Effector memory CD8-positive, alpha-beta T cell (primary cell): Measurements from ENCODE around the gene HNRNPC.
"Not testable (repeated sequence)": the region's sequence is repeated elsewhere in the genome, so short reads cannot be mapped to it uniquely, and the experiment has no call there.

ENCODE experiments used
- ATAC-seq: fragments of 150-1000 bp; cut with Tn5 transposase; replicated peaks from 2 replicates; pipeline ENCODE4 v1.10.0; 2021; ENCODE audit warnings: mild to moderate bottlenecking, moderate library complexity
- DNase-seq, 3 experiments: peaks; one replicate each; pipeline ENCODE4 v3.0.0; 2021
- H3K27ac Mint-ChIP-seq, 2 donors: one replicate each; pipeline ENCODE4 v1.8.0; 2022; ENCODE audit warnings: mild to moderate bottlenecking in 2 of 2, mixed read lengths in 2 of 2, moderate library complexity in 2 of 2
- H3K27me3 Mint-ChIP-seq, 2 donors: one replicate each; pipeline ENCODE4 v1.8.0; 2022; ENCODE audit warnings: mixed read lengths in 2 of 2
- H3K36me3 Mint-ChIP-seq: one replicate; pipeline ENCODE4 v1.8.0; 2022; ENCODE audit warnings: mild to moderate bottlenecking, moderate library complexity, mixed read lengths; ENCODE audit not compliant: insufficient read depth
- H3K4me1 Mint-ChIP-seq, 2 donors: one replicate each; pipeline ENCODE4 v1.8.0; 2022; ENCODE audit warnings: low read depth in 2 of 2, mixed read lengths in 2 of 2
- H3K4me3 Mint-ChIP-seq, 2 donors: one replicate each; pipeline ENCODE4 v1.8.0; 2022; ENCODE audit warnings: mild to moderate bottlenecking in 2 of 2, mixed read lengths in 2 of 2, moderate library complexity in 2 of 2
- H3K9me3 Mint-ChIP-seq, 2 donors: one replicate each; pipeline ENCODE4 v1.8.0; 2022; ENCODE audit warnings: mixed read lengths in 2 of 2

Gene HNRNPC

DNA sequence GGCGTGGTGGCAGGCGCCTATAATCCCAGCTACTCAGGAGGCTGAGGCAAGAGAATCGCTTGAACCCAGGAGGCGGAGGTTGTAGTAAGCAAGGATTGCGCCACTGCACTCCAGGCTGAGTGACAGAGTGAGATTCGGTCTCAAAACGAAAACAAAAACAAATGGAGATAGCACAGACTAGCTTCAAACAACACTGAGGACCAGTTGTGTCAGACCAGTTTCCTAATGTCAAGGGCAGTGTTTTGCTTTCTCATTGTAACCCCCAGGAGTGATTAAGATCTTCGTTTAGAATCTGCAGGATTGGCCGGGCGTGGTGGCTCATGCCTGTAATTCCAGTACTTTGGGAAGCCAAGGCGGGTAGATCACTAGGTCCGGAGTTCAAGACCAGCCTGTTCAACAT, 29.1 kb upstream of the HNRNPC start:
- DNase-seq (no peak), ATAC-seq (no peak)
- peaks cover 4% of the 10 kb centered on the region for H3K36me3 Mint-ChIP-seq
- no peak overlapping the region for H3K27ac Mint-ChIP-seq
- peaks cover 0 to 6% of the 10 kb centered on the region in 2 donors for H3K4me1 Mint-ChIP-seq
- H3K4me3 Mint-ChIP-seq, result no peak overlapping the region
- H3K27me3 Mint-ChIP-seq, result peaks cover 0 to 12% of the 10 kb centered on the region in 2 donors
- no peaks in the 10 kb centered on the region for H3K9me3 Mint-ChIP-seq

DNA sequence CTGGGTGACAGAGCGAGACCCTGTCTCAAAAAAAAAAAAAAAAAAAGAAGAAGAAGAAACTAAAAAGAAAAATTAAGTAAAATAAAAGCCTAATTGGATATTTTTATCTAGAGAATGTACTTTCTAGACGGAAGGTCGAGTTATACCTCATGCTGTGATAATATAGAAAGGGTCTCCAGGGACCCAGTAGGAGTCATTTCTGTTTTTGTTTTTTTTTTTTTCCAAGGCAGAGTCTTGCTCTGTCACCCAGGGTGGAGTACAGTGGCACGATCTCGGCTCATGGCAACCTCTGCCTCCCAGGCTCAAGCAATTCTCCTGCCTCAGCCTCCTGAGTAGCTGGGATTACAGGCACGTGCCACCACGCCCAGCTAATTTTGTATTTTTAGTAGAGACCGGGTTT, 24.8 kb upstream of the HNRNPC start:
- not testable (repeated sequence) for DNase-seq, H3K27ac Mint-ChIP-seq, H3K4me1 Mint-ChIP-seq, H3K36me3 Mint-ChIP-seq, H3K4me3 Mint-ChIP-seq, ATAC-seq, H3K9me3 Mint-ChIP-seq
- H3K27me3 Mint-ChIP-seq, result peaks cover 0 to 12% of the 10 kb centered on the region in 2 donors

DNA sequence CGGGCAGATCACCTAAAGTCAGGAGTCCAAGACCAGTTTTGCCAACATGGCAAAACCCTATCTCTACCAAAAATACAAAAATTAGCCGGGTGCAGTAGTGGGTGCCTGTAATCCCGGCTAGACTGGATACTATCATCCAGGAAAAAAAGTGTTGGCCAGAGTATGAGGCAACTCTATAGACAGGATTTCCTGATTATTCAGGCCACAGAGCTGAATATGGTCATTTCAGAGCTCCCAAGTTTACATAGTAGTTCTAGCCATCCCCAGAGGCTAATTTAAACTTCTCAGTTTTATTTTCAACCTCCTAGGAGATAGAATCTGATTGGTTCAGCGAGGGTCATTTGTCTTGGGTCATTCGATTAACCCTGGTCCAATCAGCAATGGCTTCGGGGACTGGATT, 17.9 kb upstream of the HNRNPC start:
- peaks cover 5 to 7% of the 10 kb centered on the region in 2 donors for H3K27me3 Mint-ChIP-seq
- H3K27ac Mint-ChIP-seq, result no peak overlapping the region
- no peak overlapping the region for H3K4me3 Mint-ChIP-seq
- ATAC-seq, result no peak
- DNase-seq, result no peak
- no peaks in the 10 kb centered on the region for H3K4me1 Mint-ChIP-seq
- H3K9me3 Mint-ChIP-seq, result no peaks in the 10 kb centered on the region
- peaks cover 3% of the 10 kb centered on the region for H3K36me3 Mint-ChIP-seq

- H3K4me1 Mint-ChIP-seq, ATAC-seq, H3K27ac Mint-ChIP-seq, H3K27me3 Mint-ChIP-seq, H3K9me3 Mint-ChIP-seq, DNase-seq, H3K36me3 Mint-ChIP-seq, H3K4me3 Mint-ChIP-seq: not testable (repeated sequence)
Observed at GRCh38 chr14:21286516-21286915, 17.3 kb upstream of the HNRNPC start.

- not testable (repeated sequence) for H3K4me1 Mint-ChIP-seq, H3K4me3 Mint-ChIP-seq, H3K27ac Mint-ChIP-seq, H3K9me3 Mint-ChIP-seq, H3K27me3 Mint-ChIP-seq, ATAC-seq, H3K36me3 Mint-ChIP-seq, DNase-seq
Observed at GRCh38 chr14:21281917-21282316, 12.7 kb upstream of the HNRNPC start.

- Mint-ChIP-seq H3K36me3 (no peaks in the 10 kb centered on the region), H3K27me3 (peaks cover 0 to 5% of the 10 kb centered on the region in 2 donors), H3K4me3 (no peak within 1 kb of the TSS), H3K27ac (no peak within 1 kb of the TSS), H3K9me3 (no peaks in the 10 kb centered on the region), H3K4me1 (no peaks in the 10 kb centered on the region)
- no peak for DNase-seq
- no peak for ATAC-seq
Observed at GRCh38 chr14:21279783-21280182, 10.5 kb upstream of the HNRNPC start, which contains the start of gene RPGRIP1. Gene RPGRIP1, plus strand, starts transcription at chr14:21280083. Its CDS starts 7,894 bp downstream, at chr14:21287977.

DNA sequence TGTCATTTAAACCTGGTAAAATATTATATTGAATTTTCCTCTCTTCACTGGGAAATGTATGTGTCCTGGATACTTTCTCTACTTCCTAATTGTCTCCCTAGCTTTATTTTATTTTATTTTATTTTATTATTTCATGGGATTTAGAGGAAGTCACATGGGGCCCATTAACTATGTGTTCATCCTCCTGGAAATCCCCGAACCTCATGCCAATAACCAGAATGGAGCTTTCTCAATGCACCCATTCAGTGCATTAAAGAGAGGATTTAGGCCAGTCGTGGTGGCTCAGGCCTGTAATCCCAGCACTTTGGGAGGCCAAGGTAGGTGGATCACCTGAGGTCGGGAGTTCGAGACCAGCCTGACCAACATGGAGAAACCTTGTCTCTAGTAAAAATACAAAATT, 9.4 kb upstream of the HNRNPC start:
- no peak for DNase-seq
- Mint-ChIP-seq H3K9me3 (no peaks in the 10 kb centered on the region), H3K27ac (no peak overlapping the region), H3K27me3 (peaks cover 0 to 5% of the 10 kb centered on the region in 2 donors), H3K4me1 (no peaks in the 10 kb centered on the region), H3K4me3 (no peak overlapping the region), H3K36me3 (no peaks in the 10 kb centered on the region)
- no peak for ATAC-seq

DNA sequence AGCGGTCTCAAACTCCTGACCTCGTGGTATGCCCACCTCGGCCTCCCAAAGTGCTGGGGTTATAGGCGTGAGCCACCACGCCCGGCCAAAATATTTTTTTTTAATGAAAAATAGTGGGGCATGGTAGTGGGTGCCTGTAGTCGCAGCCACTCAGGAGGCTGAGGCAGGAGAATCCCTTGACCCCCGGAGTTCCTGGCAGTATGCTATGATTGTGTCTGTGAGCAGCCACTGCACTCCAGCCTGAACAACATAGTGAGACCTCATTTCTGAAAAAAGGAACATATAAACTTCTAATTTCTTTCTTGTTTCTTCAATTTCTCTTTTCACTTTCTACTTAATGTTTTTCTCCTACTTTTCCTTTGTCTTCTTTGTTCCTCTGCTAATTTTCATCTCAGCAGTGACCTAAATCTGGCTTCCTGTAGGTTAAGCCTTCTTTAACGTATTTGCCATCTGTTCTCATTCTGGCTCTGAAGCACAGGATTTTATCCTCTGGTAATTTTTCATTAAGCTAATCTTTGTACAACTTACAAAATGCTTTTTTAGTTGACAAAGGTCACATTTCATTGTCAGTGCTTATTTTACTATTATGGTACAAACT, 6.1 kb upstream of the HNRNPC start:
- DNase-seq (no peak), ATAC-seq (peak; percentile 29)
- Mint-ChIP-seq H3K4me1 (no peaks in the 10 kb centered on the region), H3K27me3 (no peaks in the 10 kb centered on the region), H3K4me3 (peak overlapping the region in 1 of 2 donors; percentile 0), H3K27ac (peak overlapping the region in 1 of 2 donors; percentile 15), H3K36me3 (peaks cover 5% of the 10 kb centered on the region), H3K9me3 (no peaks in the 10 kb centered on the region)

DNA sequence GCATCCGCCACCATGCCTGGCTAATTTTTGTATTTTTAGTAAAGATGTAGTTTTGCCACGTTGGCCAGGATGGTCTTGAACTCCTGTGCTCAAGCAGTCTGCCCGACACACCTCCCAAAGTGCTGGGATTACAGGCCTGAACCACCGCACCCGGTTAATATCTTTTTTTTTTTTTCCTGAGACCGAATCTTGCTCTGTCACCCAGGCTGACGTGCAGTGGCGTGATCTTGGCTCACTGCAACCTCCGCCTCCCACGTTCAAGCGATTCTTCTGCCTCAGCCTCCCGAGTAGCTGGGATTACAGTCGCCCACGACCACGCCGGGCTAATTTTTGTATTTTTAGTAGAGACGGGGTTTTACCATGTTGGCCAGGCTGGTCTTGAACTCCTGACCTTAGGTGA, 3.4 kb upstream of the HNRNPC start:
- H3K9me3 Mint-ChIP-seq, DNase-seq, H3K27ac Mint-ChIP-seq, H3K27me3 Mint-ChIP-seq, ATAC-seq, H3K4me3 Mint-ChIP-seq, H3K4me1 Mint-ChIP-seq: not testable (repeated sequence)
- H3K36me3 Mint-ChIP-seq, result peaks cover 30% of the 10 kb centered on the region

DNA sequence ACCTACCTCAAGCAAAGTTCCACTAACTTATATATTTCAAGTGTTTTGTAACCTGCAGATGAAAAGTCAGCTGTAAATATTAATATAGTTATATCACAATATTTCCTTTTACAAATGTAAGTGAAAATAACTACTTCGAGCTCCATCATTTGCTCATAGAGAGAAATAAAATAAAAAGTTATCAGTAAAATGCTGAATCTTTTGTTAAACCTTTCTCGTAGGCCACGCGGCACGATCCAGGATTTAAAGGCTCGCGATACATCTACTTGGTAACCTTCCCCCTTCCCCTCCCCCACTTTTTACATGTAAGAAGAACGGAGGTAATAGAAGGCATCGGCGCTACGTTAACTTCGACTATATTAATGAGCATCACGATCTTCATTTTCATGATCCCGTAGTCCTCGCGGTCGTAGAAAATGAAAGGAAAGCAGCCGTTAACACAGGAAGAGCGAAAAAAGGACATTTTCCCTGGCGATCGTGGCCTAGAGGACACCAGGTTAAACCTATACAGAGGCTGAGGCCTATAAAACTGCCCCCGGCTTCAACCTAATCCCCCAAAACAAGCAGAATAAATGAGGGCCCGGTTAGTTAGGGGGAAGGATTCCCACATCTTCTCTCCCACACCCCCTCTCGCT, 508 bp downstream of the HNRNPC start:
- Mint-ChIP-seq H3K9me3 (no peaks in the 10 kb centered on the region), H3K27me3 (no peaks in the 10 kb centered on the region), H3K27ac (peak overlapping the region; percentile 97), H3K4me1 (peaks cover 35 to 46% of the 10 kb centered on the region in 2 donors), H3K4me3 (peak overlapping the region; percentile 94), H3K36me3 (peaks cover 69% of the 10 kb centered on the region)
- DNase-seq, result peak in 2 of 3 experiments; percentile 26 to 30
- ATAC-seq, result no peak

DNA sequence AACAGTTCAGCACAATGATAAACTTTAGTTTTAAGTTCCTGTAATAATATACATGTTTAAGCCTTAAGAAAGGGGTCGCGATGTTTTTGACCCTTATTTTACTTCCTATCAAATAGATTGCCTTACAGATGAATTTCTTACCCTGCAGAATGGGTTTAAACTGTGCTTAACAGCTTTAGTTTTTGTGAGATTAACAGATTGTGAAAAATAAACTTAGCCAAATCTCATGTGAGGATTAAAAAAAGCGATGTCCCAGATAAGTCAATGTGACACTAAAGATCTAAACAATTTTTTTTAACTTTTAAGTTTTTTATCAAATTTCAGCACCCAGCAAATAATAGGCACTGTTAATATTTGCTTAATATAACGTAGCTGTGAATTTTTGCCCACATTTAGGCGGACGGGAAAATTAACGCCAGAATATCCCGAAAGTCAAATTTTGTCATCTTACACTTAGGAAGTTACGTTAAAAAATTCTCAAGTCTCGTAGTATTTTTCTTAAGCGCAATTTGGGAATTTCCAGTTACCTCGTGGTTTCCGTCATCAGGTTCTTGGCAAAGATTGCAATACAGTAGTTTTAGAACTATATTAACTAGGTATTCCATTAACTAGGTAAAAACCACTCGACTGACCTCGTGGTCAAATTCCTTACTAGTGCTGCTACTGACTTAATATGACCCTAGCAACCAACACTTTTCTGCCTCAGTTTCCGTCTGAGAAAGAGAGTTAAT, 1.2 kb downstream of the HNRNPC start:
- H3K27ac Mint-ChIP-seq, result peak overlapping the region; percentile 97
- peak overlapping the region; percentile 94 for H3K4me3 Mint-ChIP-seq
- H3K4me1 Mint-ChIP-seq, result peaks cover 37 to 52% of the 10 kb centered on the region in 2 donors
- H3K9me3 Mint-ChIP-seq, result no peaks in the 10 kb centered on the region
- no peak for ATAC-seq
- H3K36me3 Mint-ChIP-seq, result peaks cover 76% of the 10 kb centered on the region
- DNase-seq, result no peak
- no peaks in the 10 kb centered on the region for H3K27me3 Mint-ChIP-seq

GRCh38 chr14:21267431-21267845, 1.8 kb downstream of the HNRNPC start:
- DNase-seq, result no peak
- peaks cover 39 to 54% of the 10 kb centered on the region in 2 donors for H3K4me1 Mint-ChIP-seq
- H3K9me3 Mint-ChIP-seq, result no peaks in the 10 kb centered on the region
- H3K4me3 Mint-ChIP-seq, result peak overlapping the region; percentile 94
- ATAC-seq, result no peak
- peaks cover 82% of the 10 kb centered on the region for H3K36me3 Mint-ChIP-seq
- H3K27me3 Mint-ChIP-seq, result no peaks in the 10 kb centered on the region
- H3K27ac Mint-ChIP-seq, result peak overlapping the region; percentile 97

GRCh38 chr14:21264025-21264801, 5.0 kb downstream of the HNRNPC start:
- peaks cover 46 to 68% of the 10 kb centered on the region in 2 donors for H3K4me1 Mint-ChIP-seq
- peak overlapping the region; percentile 88 to 97 for H3K27ac Mint-ChIP-seq
- H3K9me3 Mint-ChIP-seq, result no peaks in the 10 kb centered on the region
- peak overlapping the region; percentile 94 for H3K4me3 Mint-ChIP-seq
- H3K36me3 Mint-ChIP-seq, result peaks cover 100% of the 10 kb centered on the region
- ATAC-seq (peak; percentile 75), DNase-seq (no peak)
- H3K27me3 Mint-ChIP-seq, result no peaks in the 10 kb centered on the region
